HL-60 (cell line): ENCODE results near the gene ELMO1.

Source experiments
- DNase-seq, 2 experiments: peaks; one replicate each; pipeline ENCODE4 v3.0.0-alpha.2; 2010 to 2020; ENCODE audit warnings: low read depth in 1 of 2, low spot score in 1 of 2
- H3K27ac ChIP-seq: fragments of 250-450 bp; sonication (Bioruptor Pico); replicated peaks from 2 replicates; pipeline ENCODE4 v1.5.1; 2020; ENCODE audit warnings: mild to moderate bottlenecking, moderate library complexity
- H3K27me3 ChIP-seq: fragments of 250-450 bp; sonication (Bioruptor Pico); 2 replicates; pipeline ENCODE4 v1.5.1; 2021; ENCODE audit warnings: mild to moderate bottlenecking, moderate library complexity; ENCODE audit not compliant: insufficient read depth, poor library complexity, severe bottlenecking
- H3K4me3 ChIP-seq: replicated peaks from 2 replicates; pipeline ENCODE4 v1.5.1; 2011; ENCODE audit warnings: mild to moderate bottlenecking, control low read depth, low read length; ENCODE audit not compliant: insufficient read depth
- GABPA ChIP-seq: IDR thresholded peaks from 2 replicates; pipeline ENCODE4 v1.6.1; 2012; ENCODE audit warnings: low read depth
- POLR2AphosphoS5 ChIP-seq: IDR thresholded peaks from 2 replicates; pipeline ENCODE4 v1.6.1; 2012; ENCODE audit warnings: low read depth
- REST ChIP-seq: IDR thresholded peaks from 2 replicates; pipeline ENCODE4 v1.6.1; 2012; ENCODE audit warnings: low read depth; ENCODE audit not compliant: insufficient replicate concordance
- SPI1 ChIP-seq: IDR thresholded peaks from 2 replicates; pipeline ENCODE4 v1.6.1; 2012; ENCODE audit warnings: low read depth, mild to moderate bottlenecking, borderline replicate concordance
- TF ChIP-seq, protein P1 (sequence below): IDR thresholded peaks from one replicate; pipeline ENCODE4 v1.5.1; 2011; ENCODE audit warnings: low read length, control low read depth, inconsistent platforms; ENCODE audit not compliant: insufficient read depth

Gene ELMO1

GRCh38 chr7:36875794-36876193, 572.9 kb downstream of the ELMO1 start:
- DNase-seq, result no peak
- Histone ChIP-seq H3K27me3 (no peaks in the 10 kb centered on the region), H3K27ac (no peak overlapping the region), H3K4me3 (no peak overlapping the region)
- TF ChIP-seq SPI1 (no peak), REST (no peak), POLR2AphosphoS5 (no peak), GABPA (no peak)
- TF ChIP-seq, protein P1, sequence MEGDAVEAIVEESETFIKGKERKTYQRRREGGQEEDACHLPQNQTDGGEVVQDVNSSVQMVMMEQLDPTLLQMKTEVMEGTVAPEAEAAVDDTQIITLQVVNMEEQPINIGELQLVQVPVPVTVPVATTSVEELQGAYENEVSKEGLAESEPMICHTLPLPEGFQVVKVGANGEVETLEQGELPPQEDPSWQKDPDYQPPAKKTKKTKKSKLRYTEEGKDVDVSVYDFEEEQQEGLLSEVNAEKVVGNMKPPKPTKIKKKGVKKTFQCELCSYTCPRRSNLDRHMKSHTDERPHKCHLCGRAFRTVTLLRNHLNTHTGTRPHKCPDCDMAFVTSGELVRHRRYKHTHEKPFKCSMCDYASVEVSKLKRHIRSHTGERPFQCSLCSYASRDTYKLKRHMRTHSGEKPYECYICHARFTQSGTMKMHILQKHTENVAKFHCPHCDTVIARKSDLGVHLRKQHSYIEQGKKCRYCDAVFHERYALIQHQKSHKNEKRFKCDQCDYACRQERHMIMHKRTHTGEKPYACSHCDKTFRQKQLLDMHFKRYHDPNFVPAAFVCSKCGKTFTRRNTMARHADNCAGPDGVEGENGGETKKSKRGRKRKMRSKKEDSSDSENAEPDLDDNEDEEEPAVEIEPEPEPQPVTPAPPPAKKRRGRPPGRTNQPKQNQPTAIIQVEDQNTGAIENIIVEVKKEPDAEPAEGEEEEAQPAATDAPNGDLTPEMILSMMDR, result no peak

- Histone ChIP-seq H3K4me3 (no peak overlapping the region), H3K27ac (no peak overlapping the region), H3K27me3 (no peaks in the 10 kb centered on the region)
- TF ChIP-seq REST (no peak), SPI1 (no peak), GABPA (no peak), POLR2AphosphoS5 (no peak)
- TF ChIP-seq, protein P1, result no peak
- no peak for DNase-seq
These were observed 574.6 kb downstream of the ELMO1 start for GRCh38 chr7:36874041-36874440.

- Histone ChIP-seq H3K4me3 (no peak overlapping the region), H3K27ac (no peak overlapping the region), H3K27me3 (no peaks in the 10 kb centered on the region)
- DNase-seq, result no peak
- no peak for TF ChIP-seq POLR2AphosphoS5
- TF ChIP-seq, protein P1, result no peak
- TF ChIP-seq REST, result no peak
- no peak for TF ChIP-seq SPI1
- no peak for TF ChIP-seq GABPA
These were observed 576.8 kb downstream of the ELMO1 start for GRCh38 chr7:36871863-36872262.
